ENCODE results near the gene BCDIN3D.
A peak's percentile ranks its signal among the peaks of the same experiment; 100 is the strongest.
"Not testable (repeated sequence)": the region's sequence is repeated elsewhere in the genome, so short reads cannot be mapped to it uniquely, and the experiment has no call there.

BCDIN3D gene

DNA sequence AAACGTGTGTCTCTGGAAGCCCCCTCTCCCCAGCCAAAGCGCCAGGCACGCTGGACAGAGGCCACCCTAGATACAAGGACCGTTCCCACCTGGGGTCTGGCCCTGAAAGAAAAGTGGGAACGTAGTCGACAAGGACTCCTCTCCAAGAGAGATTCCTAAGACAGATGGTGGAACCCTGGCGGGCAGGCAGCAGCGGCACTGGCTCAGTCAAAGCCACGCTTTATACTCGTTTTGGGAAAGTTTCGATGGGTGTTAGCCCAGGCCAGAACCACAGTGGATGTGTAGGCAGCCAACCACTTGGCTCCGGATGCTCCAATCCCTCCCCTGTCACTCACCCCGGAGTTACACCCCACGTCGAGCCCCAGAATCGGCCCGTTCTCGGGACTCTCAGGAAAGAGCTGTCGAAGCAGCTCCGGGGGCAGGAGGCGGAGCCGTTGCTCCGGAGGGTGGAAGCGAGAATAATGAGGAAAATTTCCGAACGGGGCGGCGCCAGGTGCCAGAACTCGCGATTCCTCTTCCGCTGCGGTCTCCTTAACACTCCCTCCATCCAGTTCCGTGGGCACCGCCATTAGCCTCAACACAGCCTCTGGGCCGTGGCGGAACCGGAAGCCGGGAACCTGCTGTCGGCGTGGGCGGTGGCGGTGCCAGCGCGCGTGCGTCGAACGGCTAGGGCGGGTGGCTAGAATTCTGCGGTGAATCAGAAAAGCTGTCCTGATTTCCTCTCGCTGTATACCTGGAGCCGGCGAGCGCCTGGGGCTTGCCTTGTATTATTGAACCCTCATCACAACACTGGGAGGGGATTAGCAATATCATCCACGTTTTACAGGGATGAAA is at the start of gene BCDIN3D:
TSS of gene BCDIN3D (minus strand) at position 588 of the 834 bp plus-strand sequence. CDS start at position 569, 19 bp downstream.
- DNase-seq = peak; percentile 90 to 95

DNA sequence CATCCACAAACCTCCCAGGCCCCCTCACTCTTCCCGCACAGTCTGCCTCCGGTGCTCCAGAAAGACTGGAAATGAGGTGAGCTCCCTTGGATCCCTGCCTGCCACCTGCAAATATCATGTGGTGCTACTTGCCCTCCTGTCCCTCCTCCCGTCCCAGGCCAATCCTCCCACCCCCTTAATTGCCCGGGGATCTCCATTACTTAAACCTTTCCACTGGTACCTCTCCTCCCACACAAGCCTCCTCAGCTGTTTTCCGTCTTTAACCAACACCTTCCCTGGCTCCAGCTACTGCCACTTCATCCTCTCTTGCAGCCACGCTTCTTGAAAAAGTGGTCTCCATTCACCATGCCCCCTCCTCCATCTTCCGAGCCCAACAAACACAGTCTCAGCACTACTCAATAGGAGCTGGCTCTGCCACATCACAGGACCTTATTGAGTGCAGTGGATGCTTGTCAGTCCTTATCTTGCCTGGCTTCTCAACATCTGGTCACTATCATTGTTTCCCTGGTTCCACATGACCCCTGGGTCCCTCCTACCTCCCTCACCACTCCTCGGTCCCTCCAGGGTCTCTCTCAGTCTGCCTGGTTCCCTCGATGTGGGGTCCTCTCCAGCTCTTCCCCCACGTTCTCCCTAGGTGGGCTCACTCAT is 49.3 kb upstream of the BCDIN3D start:
- DNase-seq = no peak

- no peak for DNase-seq
Observed at GRCh38 chr12:49891476-49891875, 48.6 kb upstream of the BCDIN3D start.

GRCh38 chr12:49891012-49891411 is 48.1 kb upstream of the BCDIN3D start:
- no peak for DNase-seq

DNA sequence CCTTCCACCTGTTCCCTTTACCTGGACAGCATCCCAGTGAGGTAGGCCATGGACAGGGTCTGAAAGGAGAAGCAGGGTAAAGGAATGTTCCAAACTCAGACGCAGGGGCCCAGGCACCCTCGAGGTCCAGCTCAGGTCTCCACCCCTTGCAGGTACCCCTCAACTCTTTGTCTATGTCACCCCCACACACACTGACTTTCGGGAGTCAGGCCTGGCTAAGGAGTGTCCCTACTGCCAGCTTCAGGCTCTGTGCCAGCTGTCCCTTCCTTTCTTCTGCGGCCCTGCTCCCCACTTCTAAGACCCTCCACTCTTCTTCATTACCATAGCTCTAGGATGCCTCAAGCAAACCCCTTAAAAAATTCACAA is 47.2 kb upstream of the BCDIN3D start:
- no peak for DNase-seq

- no peak for DNase-seq
Observed at GRCh38 chr12:49889361-49890095, 46.6 kb upstream of the BCDIN3D start.

DNA sequence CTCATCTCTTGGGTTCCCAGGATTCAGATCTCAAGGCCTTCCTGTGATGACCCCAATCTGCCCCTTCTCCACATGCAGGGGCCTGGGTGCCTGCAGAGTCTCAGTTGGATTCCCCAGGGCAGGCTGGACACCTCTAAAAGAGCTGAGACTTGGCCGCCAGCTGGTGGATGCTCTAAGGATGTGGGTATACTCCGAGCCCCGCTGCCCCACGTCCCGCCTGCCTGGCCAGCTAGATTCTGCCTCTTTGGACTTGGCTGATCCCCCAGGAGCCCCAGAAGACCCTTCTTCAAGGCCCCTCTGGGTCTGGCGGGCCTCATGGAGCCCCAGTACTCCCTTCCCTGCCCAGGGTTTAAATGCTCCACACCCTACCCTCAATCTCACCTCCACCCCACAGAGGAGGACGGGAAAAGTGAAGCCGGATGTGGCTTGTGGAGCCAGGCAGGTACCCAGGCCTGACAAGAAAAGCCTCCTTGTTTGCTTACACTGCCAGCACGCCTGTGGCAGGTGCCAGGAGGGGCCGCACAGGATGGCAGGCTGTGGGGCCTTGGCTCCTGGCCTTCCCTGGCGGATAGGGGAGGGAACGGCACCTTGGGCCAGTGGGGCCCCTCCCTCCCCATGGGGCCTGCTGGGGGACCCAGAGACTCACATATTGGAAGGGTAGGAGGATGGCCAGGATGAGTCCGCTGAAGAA is 45.7 kb upstream of the BCDIN3D start:
- DNase-seq = no peak

GRCh38 chr12:49887536-49888401 is 44.9 kb upstream of the BCDIN3D start:
- DNase-seq = no peak

DNA sequence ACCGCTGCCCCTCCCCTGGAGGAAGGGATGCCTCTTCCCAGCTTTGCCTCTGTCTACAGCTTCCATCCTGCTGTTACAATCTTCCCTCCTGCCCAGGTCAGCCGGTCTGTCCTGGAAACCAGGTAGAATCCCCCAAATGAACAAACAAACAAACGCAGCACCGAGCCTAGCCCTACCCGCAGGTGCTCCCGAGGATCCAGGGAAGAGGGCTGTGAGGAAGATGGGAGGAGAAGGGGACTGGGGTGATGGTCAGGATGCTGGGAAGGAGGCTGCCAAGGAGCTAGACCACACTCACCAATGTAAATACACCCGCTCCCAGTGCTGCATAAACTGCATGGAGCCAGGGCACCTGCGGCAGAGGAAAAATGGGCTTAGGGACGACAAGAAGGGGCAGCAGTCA is 44.2 kb upstream of the BCDIN3D start:
- no peak for DNase-seq

- DNase-seq = no peak
Observed at GRCh38 chr12:49885663-49886461, 43.0 kb upstream of the BCDIN3D start.

DNA sequence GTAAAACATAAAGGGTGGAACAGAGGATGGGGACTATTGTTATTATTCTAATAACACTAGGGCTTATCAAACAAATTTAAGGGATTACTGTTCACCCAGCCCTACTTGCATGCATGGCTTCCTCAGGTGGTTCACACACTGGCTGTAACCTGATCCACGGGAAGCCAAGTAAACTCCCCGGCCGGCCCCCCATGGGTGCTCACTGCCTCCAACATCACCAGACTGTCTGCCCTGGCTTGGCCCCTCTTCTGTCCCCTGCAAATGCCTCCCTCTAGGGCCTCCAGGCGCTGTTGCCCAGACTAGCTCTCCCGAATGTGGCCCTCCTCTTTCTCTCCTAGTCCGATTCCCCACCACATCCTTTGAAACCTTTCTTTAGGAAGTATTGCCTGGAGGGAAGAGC is 42.2 kb upstream of the BCDIN3D start:
- DNase-seq = no peak

DNA sequence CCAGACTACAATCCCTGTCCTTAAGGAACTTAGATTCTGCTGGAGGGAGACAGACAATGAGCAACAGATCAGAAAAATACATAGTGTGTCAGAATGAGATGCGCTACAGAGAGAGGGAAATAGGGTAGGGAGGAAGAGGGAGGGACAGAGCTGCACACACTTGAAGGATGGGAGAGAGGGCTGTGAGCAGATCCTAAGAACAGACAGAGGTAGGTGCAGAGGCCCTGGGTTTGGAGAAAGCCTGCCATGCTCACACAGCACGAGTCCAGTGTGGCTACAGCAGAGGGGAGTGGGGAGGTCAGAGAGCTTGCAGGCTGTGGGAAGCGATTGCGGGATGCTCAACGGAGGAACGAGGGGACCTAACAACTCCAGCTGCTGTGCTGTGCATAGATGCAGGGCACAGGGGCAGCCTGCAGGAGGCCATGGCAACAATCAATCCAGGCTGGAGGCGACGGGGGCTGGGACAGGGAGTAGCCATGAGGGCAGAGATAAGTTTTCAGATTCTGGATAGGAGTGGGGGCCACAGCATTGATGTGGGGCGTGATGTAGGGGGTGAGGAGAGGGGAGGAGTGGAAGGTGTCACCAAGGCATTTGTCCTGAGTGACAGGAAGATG is 40.1 kb upstream of the BCDIN3D start:
- DNase-seq = no peak

GRCh38 chr12:49882248-49882850 is 39.4 kb upstream of the BCDIN3D start:
- DNase-seq = no peak

DNA sequence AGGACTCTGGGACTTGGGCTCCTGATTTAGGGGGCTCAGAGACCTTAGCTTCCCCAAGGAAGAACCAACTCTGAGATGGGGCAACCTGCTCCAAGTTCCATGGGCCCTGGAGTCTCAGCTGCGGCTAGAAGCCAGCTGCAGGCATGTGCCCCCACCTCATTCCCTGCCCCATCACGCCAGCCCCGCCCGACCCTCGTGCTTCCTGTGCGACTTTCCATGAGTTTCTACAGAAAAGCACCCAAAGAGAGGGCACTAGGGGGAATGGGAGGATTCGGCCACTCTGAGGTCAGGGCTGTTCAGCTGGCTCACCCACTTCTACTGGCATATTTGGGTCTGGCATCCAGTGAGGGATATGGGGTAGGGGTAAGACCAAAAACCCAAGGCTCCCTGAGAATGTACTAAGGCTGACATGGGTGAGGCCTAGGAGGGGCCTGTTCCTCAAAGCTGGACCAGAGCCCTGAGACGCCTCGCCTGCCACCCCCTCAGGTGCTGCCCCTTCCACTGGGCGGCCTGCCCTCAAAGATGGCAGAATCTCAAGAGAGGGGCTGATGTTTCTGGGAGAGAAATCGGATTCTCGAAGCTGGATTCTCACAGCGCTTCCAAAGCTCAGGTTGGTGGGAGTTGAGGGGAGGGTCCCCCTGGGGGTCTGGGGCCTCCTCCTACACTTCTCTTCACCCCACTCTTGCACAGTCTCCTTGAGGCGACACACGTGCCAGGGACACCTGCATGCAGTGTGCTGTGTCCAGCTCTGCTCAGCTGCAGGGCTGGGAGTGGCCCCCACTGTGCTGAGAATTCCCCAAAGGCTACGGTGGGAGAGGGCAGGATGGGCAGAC is 38.7 kb upstream of the BCDIN3D start:
- DNase-seq = no peak

DNA sequence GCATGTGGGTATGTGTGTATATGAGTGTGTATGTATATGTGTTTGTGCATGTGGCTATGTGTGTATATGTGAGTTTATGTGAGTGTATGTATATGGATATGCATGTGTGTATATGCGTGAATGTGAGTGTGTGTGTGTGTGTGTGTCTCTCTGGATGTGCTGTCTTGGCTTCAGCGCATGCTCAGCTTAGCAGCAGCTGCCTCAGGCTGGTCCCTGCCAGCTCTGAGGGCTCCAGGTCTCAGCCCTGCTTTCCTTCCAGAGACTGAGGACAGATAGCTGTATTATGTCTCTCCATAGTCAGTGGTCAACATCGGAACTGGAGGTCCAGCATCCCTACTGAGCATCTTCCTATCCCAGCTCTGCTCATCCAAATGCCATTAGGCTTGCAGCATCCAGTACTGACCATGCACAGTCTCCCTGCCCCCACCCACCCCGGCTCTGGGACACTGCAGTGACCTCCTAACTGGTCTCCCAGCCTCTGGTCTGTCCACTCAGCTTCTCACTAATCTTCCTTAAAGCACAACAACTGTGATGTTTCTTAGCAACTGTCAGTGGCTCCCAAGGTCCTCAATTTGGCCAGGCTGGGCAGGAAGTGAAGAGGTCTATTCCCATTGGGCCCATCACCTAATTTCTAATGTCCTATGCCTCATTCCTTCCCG is 38.0 kb upstream of the BCDIN3D start:
- DNase-seq = no peak

DNA sequence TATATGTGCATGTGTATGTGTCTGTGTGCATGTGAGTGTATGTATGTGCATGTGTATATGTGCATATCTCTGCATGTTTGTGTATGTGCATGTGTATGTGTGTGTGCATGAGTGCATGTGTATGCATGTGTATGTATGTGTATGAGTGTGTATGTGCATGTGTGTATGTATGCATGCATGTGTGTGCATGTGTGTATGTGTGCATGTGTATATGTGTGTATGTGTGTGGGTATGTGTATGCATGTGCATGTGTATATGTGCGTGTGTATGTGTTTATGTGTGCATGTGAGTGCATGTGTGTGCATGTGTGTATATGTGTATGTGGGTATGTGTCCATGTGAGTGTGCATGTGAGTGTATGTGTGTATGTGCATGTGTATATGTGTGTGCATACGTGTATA is 36.2 kb upstream of the BCDIN3D start:
- not testable (repeated sequence) for DNase-seq

GRCh38 chr12:49878021-49878420 is 35.1 kb upstream of the BCDIN3D start:
- no peak for DNase-seq

DNA sequence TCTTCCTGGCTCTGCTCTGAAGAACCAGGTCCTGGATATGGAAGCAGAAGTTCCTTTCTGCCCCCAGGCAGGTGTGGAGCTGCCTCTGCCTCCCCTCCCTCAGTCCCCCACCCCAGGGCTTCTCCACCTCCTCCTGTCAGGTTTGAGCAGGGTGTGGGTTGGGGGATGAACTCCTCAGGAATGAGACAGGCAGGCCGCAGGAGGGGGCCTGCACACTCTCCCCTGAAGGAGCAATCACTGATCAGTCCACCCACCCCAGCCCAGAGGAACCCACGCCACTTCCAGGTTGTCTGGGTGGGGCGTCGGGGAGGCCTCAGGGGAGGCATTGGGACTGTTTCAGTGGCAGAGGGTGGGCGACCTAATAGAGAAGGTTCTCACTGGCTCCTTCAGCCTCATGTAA is 34.2 kb upstream of the BCDIN3D start:
- no peak for DNase-seq

- DNase-seq = no peak
Observed at GRCh38 chr12:49876070-49876469, 33.2 kb upstream of the BCDIN3D start.
